Measurements from ENCODE around the gene LGALS7.
"Not testable (repeated sequence)": the region's sequence is repeated elsewhere in the genome, so short reads cannot be mapped to it uniquely, and the experiment has no call there.

LGALS7 gene

DNA sequence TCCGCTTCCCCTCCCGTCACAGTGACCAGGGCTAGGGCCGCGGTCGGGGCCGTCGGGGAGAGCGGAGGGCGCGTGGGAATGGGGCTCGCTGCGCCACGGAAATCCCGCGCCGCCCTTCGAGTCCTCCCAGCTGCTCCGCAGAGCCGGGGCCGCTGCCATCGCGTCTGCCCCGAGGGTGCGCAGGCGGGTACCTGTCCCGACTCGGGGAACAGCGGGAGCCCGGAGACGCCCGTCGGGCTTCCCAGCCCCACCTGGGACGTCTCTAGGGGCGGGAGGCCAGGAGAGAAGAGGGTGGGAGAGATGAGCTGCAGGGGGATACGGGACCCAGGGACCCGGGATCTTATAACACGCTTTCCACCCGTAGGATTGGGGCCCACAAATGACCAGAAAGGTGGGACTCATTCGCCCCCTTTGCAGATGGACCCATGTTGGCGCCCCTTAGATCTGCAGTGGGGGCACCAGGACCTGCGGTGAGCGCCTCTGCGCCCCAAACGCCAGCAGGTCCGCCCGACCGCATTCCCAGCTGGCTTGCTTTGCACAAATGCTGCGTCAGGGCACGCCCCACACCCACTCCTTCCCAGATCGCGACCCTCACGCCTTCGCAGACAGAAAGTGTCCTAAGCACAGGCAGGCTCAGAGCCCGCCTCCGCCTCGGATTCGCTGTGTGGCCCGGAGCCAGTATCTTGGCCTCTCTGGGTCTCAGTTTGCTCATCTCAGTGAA is 2.9 kb downstream of the LGALS7 start:
- not testable (repeated sequence) for DNase-seq

DNA sequence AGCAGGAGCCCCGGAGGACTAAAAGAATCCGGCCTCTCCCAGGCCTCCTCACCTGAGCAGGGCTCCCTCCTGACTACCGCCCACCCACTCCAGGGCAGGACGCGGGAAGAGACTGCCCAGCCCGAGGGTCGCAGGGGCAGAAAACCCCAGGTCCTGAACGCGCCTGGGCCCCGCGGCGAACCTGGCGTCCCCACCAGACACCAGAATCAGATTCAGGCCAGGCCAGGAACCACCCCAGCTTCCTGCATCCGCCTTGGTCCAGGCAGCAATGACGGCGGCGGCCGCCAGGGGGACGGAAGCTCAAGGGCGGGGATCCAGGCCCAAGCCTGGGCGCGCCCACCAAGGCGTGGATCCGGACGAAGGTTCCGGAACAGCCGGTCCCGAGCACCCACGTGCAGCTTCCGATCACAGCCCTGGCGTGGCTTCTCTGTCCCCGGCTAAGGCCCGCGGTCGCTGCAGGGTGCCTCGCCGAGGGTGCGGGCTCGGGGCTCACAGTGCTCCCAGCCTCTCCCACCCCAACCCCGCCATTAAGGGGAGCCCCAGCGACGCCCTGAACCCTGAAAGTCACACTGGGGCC is 3.6 kb downstream of the LGALS7 start:
- no peak for DNase-seq

DNA sequence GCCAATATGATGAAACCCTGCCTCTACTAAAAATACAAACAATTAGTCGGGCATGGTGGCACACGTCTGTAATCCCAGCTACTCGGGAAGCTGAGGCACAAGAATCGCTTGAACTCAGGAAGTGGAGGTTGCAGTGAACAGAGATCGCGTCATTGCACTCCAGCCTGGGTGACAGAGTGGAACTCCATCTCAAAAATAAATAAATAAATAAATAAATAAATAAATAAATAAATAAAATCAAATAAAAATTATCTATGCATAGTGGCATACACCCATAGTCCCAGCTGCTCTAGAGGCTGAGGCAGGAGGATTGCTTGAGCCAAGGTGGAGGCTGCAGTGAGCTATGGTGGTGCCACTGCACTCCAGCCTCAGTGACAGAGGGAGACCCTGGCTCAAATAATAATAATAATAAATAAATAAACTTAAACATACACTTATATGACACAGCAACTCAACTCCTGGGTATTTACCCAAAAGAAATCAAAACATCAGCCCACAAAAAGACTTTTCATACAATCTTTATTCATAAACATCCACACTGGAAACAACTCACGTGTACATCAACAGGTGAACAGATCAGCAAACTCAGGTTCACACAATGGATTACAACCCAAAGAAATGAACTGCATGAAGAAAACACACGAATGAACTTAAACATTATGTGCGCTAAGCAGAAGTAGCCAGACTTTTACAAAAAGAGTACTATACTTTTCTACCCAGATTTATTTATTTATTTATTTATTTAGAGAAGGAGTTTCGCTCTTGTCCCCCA is 6.9 kb downstream of the LGALS7 start:
- DNase-seq: no peak

DNA sequence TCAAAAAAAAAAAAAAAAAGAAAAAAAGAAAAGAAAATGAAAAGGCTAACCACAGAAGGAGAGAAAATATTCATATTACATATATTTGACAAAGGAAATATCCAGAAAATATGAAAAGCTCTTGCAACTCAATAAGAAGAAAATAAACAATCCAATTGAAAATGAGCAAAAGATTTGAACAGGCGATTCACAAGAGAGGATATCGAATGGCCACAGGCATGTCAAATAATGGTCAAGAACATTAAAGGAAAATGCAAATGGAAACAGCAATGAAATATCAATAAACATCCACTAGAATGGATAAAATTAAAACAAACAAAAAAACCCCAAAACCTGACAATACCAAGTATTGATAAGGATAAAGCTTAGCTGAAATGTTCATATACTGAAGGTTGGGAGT is 8.1 kb downstream of the LGALS7 start:
- DNase-seq: no peak

DNA sequence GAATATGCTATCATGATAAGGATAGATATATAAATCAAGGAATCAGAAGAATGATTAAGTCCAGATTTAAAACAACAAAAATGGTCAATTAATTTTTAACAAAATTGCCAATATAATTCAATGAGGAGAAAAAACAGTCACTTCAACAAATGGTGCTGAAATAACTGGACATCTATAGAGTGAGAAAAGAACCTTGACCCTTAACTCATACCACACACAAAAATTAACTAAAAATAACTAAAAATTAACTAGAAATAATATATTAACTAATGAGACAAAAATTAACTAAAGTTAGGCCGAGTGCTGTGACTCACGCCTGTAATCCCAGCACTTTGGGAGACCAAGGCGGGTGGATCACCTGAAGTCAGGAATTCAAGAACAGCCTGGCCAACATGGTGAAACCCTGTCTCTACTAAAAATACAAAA is 9.5 kb downstream of the LGALS7 start:
- DNase-seq: no peak

DNA sequence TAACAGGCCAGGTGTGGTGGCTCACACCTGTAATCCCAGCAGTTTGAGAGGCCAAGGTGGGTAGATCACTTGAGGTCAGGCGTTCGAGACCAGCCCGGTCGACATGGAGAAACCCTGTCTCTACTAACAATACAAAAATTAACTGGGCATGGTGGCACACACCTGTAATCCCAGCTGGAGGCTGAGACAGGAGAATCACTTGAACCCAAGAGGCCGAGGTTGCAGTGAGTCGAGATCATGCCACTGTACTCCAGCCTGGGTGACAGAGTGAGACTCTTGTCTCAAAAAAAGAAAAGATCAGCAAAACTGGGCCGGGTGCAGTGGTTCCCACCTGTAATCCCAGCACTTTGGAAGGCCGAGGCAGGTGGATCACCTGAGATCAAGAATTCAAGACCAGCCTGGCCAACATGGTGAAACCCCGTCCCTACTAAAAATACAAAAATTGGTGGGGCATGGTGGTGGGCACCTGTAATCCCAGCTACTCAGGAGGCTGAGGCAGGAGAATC is 11.4 kb downstream of the LGALS7 start:
- not testable (repeated sequence) for DNase-seq

DNA sequence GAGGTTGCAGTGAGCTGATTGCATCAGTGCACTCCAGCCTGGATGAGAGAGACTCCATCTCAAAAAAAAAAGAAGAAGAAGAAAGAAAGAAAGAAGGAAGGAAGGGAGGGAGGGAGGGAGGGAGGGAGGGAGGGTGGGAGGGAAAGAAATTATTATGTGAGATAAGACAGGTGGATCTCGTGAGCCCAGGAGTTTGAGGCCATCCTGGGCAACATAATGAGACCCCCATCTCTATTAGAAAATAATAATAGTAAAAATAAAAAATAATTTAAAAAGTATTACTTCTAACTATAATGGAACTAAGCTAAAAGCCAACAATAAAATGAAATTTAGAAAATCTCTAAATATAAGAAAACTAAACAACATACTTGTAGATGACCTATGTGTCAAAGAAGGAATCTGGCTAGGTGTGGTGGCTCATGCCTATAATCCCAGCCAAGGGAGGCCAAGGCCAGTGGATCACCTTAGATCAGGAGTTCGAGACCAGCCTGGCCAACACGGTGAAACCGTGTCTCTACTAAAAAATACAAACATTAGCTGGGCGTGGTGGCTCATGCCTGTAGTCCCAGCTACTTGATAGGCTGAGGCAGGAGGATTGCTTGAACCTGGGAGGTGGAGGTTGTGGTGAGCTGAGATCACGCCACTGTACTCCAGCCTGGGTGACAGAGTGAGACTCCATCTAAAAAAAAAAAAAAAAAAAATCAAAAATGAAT is 12.4 kb downstream of the LGALS7 start:
- DNase-seq: not testable (repeated sequence)

DNA sequence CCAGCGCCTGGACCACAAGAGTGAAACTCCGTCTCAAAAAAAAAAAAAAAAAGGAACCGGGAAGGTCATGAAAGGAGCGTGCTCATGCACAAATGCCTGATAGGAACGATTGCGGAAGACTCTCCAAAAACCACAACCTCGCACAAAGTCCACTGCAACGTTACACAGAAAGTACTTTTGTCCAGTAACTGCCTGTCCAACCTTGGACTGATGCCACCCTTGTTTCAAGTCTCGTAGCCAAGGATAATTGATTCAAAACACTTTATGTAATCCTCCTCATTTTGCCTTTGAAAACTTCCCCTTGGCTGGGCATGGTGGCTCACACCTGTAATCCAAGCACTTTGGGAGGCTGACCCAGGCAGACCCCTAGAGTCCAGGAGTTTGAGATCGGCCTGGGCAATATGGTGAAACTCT is 13.7 kb downstream of the LGALS7 start:
- no peak for DNase-seq

DNA sequence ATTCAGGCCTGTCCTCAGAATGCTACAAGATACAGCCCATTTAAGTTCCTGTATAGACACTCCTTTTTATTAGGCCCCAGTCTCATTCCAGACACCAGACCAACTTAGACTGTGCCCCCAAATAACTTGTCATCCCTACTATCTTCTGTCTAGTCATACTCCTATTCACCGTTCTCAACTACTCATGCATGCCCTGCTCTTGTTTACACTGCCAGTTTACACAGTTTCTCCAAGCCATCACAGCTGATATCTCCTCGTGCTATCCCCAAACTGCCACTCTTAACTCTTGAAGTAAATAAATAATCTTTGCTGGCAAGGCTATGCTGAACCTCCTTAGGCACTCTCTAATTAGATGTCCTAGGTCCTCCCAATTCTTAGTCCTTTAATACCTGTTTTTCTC is 19.1 kb downstream of the LGALS7 start:
- DNase-seq: not testable (repeated sequence)

DNA sequence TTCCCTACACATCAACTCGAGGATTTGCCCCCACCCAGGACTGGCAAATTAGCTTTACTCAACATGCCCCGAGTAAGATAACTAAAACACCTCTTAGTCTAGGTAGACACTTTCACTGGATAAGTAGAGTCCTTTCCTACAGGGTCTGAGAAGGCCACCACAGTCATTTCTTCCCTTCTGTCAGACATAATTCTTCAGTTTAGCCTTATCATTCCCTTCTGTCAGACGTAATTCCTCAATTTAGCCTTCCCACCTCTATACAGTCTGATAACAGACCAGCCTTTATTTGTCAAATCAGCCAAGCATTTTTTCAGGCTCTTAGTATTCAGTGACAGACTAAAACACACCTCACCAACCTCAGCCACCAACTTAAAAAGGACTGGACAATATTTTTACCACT is 19.5 kb downstream of the LGALS7 start:
- not testable (repeated sequence) for DNase-seq

DNA sequence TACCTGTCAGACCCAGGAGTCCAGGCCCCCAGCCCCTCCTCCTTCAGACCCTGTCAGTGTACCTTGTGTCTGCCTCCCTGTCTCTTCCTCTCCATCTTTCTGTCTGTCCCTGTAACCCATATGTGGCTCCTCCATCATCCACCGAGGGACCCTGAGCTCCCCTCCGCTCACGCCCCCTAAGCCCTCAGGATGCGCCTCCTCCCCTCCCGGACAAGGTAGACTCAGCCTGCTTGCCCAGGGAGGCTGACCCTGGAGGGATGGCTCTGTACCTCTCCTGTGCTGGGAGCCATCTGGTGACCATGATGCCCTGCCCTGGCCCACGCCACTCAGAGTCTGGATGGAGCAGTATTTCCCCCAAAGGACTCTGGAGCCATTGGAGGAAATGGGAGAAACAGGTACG is 28.0 kb downstream of the LGALS7 start:
- DNase-seq: no peak

DNA sequence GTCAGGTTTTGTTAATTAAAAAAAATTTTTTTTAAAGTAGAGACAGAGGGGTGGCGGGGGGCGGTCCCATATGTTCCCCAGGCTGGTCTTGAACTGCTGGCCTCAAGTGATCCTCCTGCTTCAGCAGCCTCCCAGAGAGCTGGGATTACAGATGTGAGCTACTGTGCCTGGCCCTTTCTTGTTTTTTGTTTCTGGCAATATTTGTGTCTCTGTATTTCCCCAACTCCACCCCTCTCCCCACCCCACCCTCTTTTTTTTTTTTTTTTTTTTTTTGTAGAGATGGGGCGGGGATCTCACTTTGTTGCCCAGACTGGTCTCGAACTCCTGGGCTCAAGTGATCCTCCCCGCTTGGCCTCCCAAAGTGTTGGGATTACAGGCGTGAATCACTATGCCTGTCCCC is 28.4 kb downstream of the LGALS7 start:
- DNase-seq: no peak

DNA sequence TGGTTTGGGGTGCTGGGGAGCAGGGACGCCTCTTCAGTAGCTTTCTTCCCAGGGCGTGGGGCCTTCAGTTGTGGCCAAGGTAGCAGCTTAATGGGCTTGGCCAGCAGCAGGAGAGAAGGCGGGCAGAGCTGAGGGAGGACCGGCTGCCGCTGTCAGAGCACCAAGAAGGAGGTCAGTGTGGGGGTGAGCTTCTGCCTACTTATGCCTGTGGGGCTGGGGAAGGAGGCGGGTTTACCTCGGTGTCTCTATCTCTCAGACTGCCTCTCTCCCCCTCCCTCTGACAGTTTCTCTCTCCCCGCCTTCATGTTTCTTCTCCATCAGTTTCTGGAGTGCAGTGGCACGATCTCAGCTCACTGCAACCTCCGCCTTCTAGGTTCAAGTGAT is 29.0 kb downstream of the LGALS7 start, which contains the start of gene CAPN12:
Gene CAPN12 (minus strand): TSS at position 177 of the 384 bp plus-strand sequence. CDS start 309 bp downstream, outside the sequence.
- no peak for DNase-seq

DNA sequence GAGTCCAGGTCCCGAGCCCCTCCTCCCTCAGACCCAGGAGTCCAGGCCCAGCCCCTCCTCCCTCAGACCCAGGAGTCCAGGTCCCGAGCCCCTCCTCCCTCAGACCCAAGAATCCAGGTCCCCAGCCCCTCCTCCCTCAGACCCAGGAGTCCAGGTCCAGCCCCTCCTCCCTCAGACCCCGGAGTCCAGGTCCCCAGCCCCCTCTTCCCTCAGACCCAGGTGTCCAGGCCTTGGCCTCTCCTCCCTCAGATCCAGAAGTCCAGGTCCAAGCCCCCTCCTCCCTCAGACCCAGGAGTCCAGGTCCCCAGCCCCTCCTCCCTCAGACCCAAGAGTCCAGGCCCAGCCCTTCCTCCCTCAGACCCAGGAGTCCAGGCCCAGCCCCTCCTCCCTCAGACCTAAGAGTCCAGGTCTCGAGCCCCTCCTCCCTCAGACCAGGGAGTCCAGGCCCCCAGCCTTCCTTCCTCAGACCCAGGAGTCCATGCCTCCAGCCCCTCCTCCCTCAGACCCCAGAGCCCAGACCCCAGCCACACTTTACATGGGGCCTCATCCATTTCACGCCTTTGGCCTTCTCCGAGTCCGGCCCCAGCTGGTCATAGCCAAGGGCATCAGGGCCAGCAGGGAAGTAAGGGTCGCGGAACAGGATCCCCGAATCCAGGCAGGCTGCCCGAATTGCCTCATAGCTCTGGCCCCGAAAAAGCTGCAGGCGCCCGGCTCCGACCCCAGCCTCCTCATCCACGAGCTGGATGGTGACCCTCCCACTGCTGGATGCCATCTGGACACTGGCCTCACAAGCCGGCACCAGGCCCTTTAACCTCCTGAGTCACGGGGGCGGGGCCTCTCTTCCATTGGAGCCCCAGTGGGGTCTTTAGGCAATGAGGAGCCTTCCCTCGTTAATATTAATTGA is 29.7 kb downstream of the LGALS7 start:
- no peak for DNase-seq

DNA sequence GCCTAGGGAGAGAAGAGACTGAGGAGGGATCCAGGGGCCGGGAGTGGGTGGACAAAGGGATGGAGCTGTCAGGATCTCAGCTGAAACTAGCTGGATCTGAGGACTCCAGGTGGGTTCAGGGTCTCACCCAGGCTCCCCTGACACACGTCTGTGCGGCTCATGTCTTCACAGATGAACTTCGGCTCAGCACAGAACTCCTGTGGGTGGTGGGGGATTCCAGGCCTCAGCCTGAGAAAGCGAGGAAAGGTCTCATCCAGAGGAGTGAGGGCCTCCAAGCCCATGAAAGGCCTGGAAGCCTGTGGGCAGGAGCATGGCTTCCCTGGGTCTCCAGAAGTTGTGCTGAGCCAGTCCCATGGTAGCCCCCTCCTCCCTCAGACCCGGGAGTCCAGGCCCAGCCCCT is 30.4 kb downstream of the LGALS7 start:
- DNase-seq: no peak

DNA sequence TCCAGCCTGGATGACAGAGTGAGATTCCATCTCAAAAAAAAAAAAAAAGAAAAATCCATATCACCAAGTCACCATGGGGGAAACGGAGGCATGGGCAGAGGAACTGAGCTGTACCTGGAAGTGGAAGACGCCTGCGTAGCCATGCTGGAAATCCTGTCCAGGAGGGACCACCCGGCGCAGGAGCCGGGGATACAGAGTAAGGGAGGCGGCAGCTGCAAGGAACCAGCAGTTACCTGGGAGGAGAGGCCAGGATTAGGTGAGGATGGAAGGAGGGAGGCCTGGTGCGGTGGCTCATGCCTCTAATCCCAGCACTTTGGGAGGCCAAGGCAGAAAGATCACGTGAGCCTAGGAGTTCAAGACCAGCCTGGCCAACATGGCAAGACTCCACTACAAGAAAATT is 31.0 kb downstream of the LGALS7 start:
- DNase-seq: no peak

DNA sequence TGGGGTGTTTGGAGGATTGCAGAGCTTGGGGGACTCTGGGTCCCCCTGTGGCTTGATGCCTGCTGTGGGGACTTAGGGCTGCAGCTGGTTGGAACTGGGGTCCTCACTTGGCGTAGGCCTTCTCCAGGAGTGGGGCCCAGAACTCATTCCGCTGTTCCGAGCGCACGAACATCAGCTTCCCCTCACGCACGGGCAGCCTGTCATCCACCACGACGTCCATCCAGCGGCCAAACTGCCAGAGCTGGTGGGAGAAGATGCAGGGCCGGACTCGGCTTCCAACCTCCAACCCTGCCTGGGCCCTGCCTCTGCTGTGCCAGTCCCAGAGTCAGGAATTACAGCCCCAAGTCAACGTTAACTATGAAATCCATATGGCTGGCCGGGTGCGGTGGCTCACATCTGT is 31.6 kb downstream of the LGALS7 start:
- no peak for DNase-seq

DNA sequence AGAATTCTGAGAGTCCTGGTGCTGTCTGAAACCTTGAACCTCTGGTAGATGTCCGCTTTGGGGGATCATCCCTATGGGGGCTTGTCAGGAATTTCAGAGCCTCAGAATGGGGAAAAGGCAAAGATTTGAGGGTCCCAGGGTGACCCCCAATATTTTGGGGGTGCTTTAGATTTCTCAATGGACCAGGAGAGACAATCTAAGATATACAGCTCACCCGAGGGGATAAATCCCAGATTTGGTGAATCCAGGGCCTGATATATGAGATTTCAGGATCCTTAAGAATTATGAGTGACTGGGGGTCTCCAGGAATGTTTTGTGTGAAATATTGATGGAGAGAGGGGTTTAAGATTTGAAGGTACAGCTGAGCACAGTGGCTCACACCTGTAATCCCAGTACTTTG is 32.4 kb downstream of the LGALS7 start:
- no peak for DNase-seq

DNA sequence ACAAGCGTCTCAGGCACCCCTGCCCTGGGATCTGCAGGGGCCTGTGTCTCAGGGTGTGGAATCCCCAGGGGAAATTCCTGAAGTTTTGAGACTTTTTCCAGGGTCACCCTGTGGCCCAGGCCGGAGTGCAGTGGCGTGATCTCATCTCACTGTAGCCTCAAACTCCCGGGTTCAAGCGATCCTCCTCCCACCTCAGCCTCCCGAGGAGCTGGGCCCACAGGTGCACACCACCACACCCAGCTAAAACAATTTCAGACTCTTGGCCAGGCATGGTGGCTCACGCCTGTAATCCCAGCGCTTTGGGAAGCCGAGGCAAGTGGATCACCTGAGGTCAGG is 33.1 kb downstream of the LGALS7 start:
- no peak for DNase-seq

DNA sequence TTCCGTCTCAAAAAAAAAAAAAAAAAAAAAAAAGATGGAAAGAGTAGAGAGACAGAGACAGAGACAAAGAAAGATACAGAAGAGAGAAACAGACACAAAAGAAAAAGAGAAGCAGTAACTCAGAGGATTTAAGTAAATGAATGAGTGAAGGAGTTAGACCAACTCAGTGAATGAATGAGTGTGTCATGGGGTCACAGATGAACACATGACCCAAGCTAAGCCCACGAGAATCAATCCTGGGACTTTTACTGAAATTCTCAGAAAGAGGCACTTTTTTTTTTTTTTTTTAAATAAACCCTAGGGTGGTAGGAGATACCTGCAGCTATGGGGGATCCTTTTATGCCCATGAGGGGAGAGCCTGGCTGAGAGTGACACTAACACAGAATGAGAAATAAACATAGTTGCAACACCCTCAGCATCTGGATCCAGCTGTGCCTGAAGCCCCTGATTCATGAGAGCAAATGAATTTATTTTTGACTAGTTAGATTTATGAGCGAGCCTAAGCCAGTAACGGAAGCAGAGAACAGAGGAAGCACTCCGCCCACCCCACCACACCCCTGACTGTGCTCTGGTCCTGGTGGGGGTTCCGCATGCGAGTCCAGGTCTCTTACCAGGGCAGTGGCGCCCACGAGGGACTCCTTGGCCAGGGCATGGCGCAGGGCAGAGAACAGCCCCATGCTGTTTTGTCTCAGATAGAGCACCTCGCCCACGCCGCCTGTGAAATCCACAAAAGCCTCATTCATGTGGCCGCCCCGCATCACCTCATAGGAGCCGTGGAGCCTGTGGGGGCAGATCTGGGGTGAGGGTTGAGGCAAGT is 33.7 kb downstream of the LGALS7 start:
- DNase-seq: no peak
